Measurements from ENCODE around the gene SLC7A4. TPM values are rescaled to one million over a fixed set of nuclear protein-coding genes. Genes with fewer than 3 reads are reported as not detected.
"Not testable (repeated sequence)": the region's sequence is repeated elsewhere in the genome, so short reads cannot be mapped to it uniquely, and the experiment has no call there.

SLC7A4 gene
- total and polyA plus RNA-seq, 12 donors, result 0.07 to 0.78 (median 0.17) TPM; not detected in 7

DNA sequence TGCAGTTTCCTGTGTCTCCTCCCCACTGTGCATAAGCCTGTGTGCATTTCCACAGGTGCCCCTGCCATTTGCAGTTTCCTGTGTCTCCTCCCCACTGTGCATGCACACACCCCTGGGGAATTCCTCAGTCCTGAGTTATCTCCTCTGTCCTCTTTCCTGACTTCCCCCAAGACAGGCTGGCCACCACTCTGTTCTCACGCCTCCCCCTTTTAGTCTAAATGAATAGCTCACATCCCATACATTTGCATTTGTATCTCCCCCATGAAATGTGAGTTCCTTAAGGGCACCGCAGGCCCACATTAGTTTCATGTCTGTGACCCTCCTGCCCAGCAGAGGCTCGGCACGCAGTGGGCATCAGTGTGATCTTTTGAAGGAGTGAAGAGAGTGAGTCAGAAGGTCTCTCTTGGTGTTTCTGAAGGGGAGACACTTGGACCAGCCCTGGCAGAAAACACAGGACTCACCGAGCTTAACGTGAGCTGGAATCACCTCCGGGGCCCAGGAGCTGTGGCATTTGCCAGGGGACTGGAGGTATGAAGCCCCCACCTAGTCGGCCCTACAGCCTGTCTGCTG is 19.6 kb upstream of the SLC7A4 start:
- no peak overlapping the region for H3K27ac ChIP-seq

DNA sequence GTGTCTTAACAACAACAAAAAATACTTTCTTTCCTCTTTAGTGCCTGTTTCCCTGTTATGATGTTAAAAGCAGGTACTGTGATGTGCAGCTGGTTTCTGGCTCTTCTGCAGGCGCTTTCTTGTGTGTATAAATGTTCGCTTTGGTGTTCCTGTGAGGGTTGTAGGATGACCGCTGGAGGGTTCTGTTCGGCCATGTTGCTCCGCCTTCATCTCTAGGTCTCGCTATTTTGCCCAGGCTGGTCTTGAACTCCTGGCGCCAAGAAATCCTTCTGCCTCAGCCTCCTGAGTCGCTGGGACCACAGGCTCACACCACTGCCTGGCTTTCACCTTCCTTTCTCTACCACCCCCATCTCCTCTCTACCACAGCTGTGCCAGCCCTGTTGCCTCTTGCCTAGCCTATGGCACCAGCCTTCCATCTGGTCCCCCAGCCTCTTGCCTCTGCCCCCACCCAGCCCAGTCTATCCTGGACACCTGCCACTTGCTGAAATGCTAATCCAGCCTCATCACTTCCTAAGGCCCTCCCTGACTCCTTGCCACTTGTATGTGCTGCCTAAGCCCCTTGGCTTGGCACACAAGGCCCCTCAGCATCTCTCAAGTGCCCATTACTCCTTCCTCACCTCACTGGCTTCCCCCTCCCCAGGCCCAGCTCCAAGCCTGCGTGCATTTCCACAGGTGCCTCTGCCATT is 18.9 kb upstream of the SLC7A4 start:
- Histone ChIP-seq H3K27ac (no peak overlapping the region), H3K36me3 (no peaks in the 10 kb centered on the region), H3K27me3 (peaks cover 0 to 12% (median 1%) of the 10 kb centered on the region in 7 donors), H3K4me3 (no peak overlapping the region), H3K4me1 (peaks cover 0 to under 1% (median 0%) of the 10 kb centered on the region in 9 donors), H3K9me3 (no peaks in the 10 kb centered on the region)
- no peak for TF ChIP-seq CTCF (IDR thresholded peaks at IDR 0.05)
- no peak for ATAC-seq
- intact Hi-C loops (cut with DNase I), result loop anchor here in 2 of 10 donors (5.0 to 10.0 kb wide), 2 partner anchors 34 to 86 kb away; partner anchors contain the start of genes AIFM3 (in 1 of the 2) and P2RX6 (in 1 of the 2)
- no peak for DNase-seq
- 82 to 83% methylated on average over 9 of the region's 9 CpGs for WGBS, 2 donors

More for the DNA sequence above, 19.6 kb upstream of the SLC7A4 start:
- ATAC-seq, result no peak
- Histone ChIP-seq H3K27me3 (peaks cover 0 to 12% (median 4%) of the 10 kb centered on the region in 7 donors), H3K4me1 (no peaks in the 10 kb centered on the region), H3K9me3 (no peaks in the 10 kb centered on the region), H3K4me3 (no peak overlapping the region), H3K36me3 (no peaks in the 10 kb centered on the region)
- intact Hi-C loops (cut with DNase I), result loop anchor here in 2 of 10 donors (5.0 to 10.0 kb wide), 2 partner anchors 35 to 87 kb away; partner anchors contain the start of genes AIFM3 (in 1 of the 2) and P2RX6 (in 1 of the 2)
- no peak for TF ChIP-seq CTCF (IDR thresholded peaks at IDR 0.05)
- 53 to 54% methylated on average over 8 of the region's 8 CpGs for whole genome bisulfite sequencing, 2 donors
- DNase-seq, result no peak

GRCh38 chr22:21048965-21049364 is 16.6 kb upstream of the SLC7A4 start:
- H3K4me3 ChIP-seq, DNase-seq, H3K36me3 ChIP-seq, H3K9me3 ChIP-seq, H3K27me3 ChIP-seq, ATAC-seq, H3K27ac ChIP-seq: not testable (repeated sequence)
- 90 to 97% methylated on average over 3 to 7 of the region's 12 CpGs for WGBS, 2 donors
- intact Hi-C loops (cut with DNase I), result loop anchor here in 2 of 10 donors (5.0 to 10.0 kb wide), 2 partner anchors 47 to 64 kb away; partner anchors contain the start of genes LZTR1 (in 1 of the 2) and THAP7 (in 1 of the 2)
- peaks cover 5 to 16% (median 14%) of the 10 kb centered on the region in 9 donors for H3K4me1 ChIP-seq

GRCh38 chr22:21048448-21048847 is 16.1 kb upstream of the SLC7A4 start:
- H3K27me3 ChIP-seq, H3K9me3 ChIP-seq, H3K4me3 ChIP-seq, H3K27ac ChIP-seq, DNase-seq, H3K36me3 ChIP-seq, ATAC-seq: not testable (repeated sequence)
- 65 to 78% methylated on average over 5 of the region's 5 CpGs for WGBS, 2 donors
- H3K4me1 ChIP-seq, result peaks cover 5 to 16% (median 14%) of the 10 kb centered on the region in 9 donors
- intact Hi-C loops (cut with DNase I), result loop anchor here in 2 of 10 donors (5.0 to 10.0 kb wide), 2 partner anchors 46 to 64 kb away; partner anchors contain the start of genes LZTR1 (in 1 of the 2) and THAP7 (in 1 of the 2)

DNA sequence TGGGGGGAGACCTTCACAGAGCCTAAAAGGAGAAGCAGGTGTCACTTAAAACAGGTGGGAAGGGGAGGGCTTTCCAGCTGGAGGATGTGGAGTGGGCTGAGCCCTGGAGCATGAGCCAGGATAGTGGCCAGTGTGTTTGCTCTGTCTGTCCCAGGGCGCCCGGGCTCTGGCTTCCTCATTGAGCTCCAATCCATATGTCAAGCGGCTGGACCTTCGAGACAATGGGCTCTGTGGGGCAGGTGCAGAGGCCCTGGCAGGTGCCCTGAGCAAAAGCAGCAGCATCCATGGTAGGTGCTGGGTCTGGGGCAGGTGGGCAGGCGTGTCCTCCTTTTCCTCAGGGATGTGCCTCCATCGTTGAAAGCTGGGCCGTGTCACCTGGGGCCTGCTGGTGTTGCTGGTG is 15.4 kb upstream of the SLC7A4 start:
- intact Hi-C loops (cut with DNase I), result loop anchor here in 2 of 10 donors (5.0 to 10.0 kb wide), 2 partner anchors 45 to 63 kb away; partner anchors contain the start of genes LZTR1 (in 1 of the 2) and THAP7 (in 1 of the 2)
- no peaks in the 10 kb centered on the region for H3K36me3 ChIP-seq
- no peak overlapping the region for H3K27ac ChIP-seq
- no peak overlapping the region for H3K4me3 ChIP-seq
- 78 to 80% methylated on average over 7 of the region's 7 CpGs for WGBS, 2 donors
- peaks cover 0 to 7% (median 0%) of the 10 kb centered on the region in 7 donors for H3K27me3 ChIP-seq
- ATAC-seq (no peak), DNase-seq (no peak)
- no peaks in the 10 kb centered on the region for H3K9me3 ChIP-seq
- peaks cover 5 to 16% (median 14%) of the 10 kb centered on the region in 9 donors for H3K4me1 ChIP-seq
- no peak for TF ChIP-seq CTCF (IDR thresholded peaks at IDR 0.05)
